IMR-90 (cell line): ENCODE measurements around the gene C16orf90.
"Not testable (repeated sequence)": the region's sequence is repeated elsewhere in the genome, so short reads cannot be mapped to it uniquely, and the experiment has no call there.

Experiments
- POLR2A ChIP-seq: IDR thresholded peaks from 2 replicates; pipeline ENCODE4 v1.6.1; 2012; ENCODE audit warnings: mild to moderate bottlenecking, low read depth, low read length
- SMC3 ChIP-seq: fragments of 150-350 bp; IDR thresholded peaks from 2 replicates; pipeline ENCODE4 v1.6.1; 2016; ENCODE audit warnings: low read depth, mild to moderate bottlenecking, antibody characterized with exemption, low read length, moderate library complexity
- USF2 ChIP-seq: fragments of 150-350 bp; IDR thresholded peaks from 2 replicates; pipeline ENCODE4 v1.6.1; 2017; ENCODE audit warnings: mild to moderate bottlenecking, antibody characterized with exemption, low read length, low read depth
- TF ChIP-seq, protein P1 (sequence below): conservative IDR thresholded peaks from 2 replicates; pipeline ENCODE4 v1.5.1; 2012; ENCODE audit warnings: mild to moderate bottlenecking, low read depth, low read length, improper control_type of control experiment

DNA sequence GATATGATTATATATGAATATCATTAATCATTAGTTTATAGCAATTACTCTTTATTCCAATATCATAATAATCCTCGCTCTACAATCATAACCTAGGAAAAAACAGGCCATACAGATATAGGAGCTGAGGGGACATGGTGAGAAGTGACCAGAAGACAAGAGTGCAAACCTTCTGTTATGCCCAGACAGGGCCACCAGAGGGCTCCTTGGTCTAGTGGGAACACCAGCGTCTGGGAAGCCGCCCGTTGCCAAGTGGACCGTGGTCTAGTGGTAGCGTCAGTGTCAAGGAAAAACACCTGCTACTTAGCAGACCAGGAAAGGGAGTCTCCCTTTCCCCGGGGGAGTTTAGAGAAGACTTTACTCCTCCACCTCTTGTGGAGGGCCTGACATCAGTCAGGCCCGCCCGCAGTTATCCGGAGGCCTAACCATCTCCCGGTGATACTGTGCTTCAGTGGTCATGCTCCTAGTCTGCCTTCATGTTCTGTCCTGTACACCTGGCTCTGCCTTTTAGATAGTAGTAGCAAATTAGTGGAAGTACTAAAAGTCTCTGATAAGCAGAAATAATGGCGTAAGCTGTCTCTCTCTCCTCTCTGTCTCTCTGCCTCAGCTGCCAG is 32.0 kb upstream of the C16orf90 start:
- peak; percentile 58 for TF ChIP-seq SMC3
- TF ChIP-seq, protein P1, sequence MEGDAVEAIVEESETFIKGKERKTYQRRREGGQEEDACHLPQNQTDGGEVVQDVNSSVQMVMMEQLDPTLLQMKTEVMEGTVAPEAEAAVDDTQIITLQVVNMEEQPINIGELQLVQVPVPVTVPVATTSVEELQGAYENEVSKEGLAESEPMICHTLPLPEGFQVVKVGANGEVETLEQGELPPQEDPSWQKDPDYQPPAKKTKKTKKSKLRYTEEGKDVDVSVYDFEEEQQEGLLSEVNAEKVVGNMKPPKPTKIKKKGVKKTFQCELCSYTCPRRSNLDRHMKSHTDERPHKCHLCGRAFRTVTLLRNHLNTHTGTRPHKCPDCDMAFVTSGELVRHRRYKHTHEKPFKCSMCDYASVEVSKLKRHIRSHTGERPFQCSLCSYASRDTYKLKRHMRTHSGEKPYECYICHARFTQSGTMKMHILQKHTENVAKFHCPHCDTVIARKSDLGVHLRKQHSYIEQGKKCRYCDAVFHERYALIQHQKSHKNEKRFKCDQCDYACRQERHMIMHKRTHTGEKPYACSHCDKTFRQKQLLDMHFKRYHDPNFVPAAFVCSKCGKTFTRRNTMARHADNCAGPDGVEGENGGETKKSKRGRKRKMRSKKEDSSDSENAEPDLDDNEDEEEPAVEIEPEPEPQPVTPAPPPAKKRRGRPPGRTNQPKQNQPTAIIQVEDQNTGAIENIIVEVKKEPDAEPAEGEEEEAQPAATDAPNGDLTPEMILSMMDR = peak; percentile 59
- not testable (repeated sequence) for TF ChIP-seq POLR2A, USF2
